ENCODE data around the gene IL2RA. TPM values are rescaled to one million over a fixed set of nuclear protein-coding genes. Genes with fewer than 3 reads are reported as not detected.

IL2RA gene
- total and polyA plus RNA-seq, 2 donors (not counting 3 experiments of a cell fraction or from before 2014, with no cell fraction given), result not detected

DNA sequence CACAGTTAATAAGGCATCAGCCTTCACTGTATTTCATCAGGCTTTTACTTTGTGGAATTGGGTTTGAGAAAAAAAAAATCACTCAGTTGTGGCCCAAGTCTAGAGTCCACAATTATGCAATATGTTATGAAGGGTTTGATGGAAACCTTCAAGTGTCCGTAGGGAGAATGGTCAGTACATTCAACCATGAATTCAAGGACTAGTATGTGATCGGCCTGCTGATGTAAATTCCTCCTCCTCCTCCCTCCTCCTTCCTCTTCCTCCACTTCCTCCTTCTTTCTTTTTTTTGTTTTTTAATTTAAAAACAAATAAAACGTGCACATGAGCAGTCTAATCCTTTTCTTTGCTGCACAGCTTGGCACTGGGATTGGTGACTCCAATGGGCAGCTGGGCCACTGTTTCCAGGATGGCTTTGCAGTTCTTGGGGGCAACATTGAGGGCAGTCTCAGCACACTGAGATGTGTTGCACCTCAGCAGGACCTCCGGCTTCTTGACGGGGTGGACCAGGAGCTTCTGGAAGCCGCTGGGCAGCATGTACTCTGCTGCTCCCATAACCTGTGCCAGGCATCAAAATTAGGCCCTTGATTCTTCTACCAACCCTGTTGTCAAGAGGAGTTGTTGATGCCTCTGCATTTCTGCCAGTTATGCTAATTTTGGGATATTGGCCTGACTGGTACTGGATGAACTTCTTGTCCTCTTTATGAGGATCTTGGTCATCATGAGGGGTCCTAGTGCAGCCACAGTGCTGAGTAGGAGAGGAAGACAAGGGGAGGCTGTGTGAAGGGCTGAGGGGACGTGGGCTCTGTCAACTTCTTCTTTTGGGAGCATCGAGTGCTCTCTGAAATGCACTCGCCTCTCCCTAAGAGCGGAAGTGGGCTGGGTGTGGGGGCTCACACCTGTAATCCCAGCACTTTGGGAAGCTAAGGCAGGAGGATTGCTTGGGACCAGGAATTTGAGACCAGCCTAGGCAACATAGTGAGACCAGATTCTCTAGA lies 9.3 kb upstream of the IL2RA start:
- DNase-seq (ENCODE audit: low read depth, low spot score), result no peak
- Histone ChIP-seq H2AFZ (ENCODE audit: low read depth, low read length) (no peak overlapping the region), H4K20me1 (replicated peaks; ENCODE audit: control insufficient read depth, extremely low read depth, insufficient read depth, low read length) (no peaks in the 10 kb centered on the region), H3K9me3 (replicated peaks; ENCODE audit: control insufficient read depth, insufficient read depth, low read length) (no peaks in the 10 kb centered on the region), H3K36me3 (ENCODE audit: control insufficient read depth in 2 of 2, extremely low read depth in 1 of 2, insufficient read depth in 2 of 2, low read length in 2 of 2) (no peaks in the 10 kb centered on the region), H3K4me3 (replicated peaks in 1 of 3; ENCODE audit: insufficient read depth in 1 of 3, low read depth in 1 of 3, low read length in 3 of 3) (no peak overlapping the region), H3K9ac (replicated peaks; ENCODE audit: extremely low read depth, insufficient read depth, low read length) (no peak overlapping the region), H3K79me2 (ENCODE audit: control insufficient read depth, insufficient read depth, low read length) (no peaks in the 10 kb centered on the region), H3K4me1 (ENCODE audit: control insufficient read depth, extremely low read depth, insufficient read depth, low read length) (no peaks in the 10 kb centered on the region), H3K9me1 (replicated peaks; ENCODE audit: control insufficient read depth, extremely low read depth, insufficient read depth, low read length) (no peaks in the 10 kb centered on the region), H3K4me2 (ENCODE audit: insufficient read depth, low read length) (no peak overlapping the region), H3K27ac (ENCODE audit: insufficient read depth, low read depth, low read length) (no peak overlapping the region), H3K27me3 (ENCODE audit: control insufficient read depth in 2 of 2, insufficient read depth in 2 of 2, low read length in 2 of 2) (peaks cover 6% of the 10 kb centered on the region in 2 experiments)
- dilution Hi-C loops (cut with MboI; ENCODE audit: extremely low pct_ligation_motif_present, low sequenced_read_pairs), result no loop called here
- intact Hi-C loops (cut with micrococcal nuclease), result no loop called here
- BruUV-seq (replicated peaks), result no TSS peak
- no peak for FAIRE-seq
- POLR2A ChIA-PET, result no interaction called here
- TF ChIP-seq, protein P1, sequence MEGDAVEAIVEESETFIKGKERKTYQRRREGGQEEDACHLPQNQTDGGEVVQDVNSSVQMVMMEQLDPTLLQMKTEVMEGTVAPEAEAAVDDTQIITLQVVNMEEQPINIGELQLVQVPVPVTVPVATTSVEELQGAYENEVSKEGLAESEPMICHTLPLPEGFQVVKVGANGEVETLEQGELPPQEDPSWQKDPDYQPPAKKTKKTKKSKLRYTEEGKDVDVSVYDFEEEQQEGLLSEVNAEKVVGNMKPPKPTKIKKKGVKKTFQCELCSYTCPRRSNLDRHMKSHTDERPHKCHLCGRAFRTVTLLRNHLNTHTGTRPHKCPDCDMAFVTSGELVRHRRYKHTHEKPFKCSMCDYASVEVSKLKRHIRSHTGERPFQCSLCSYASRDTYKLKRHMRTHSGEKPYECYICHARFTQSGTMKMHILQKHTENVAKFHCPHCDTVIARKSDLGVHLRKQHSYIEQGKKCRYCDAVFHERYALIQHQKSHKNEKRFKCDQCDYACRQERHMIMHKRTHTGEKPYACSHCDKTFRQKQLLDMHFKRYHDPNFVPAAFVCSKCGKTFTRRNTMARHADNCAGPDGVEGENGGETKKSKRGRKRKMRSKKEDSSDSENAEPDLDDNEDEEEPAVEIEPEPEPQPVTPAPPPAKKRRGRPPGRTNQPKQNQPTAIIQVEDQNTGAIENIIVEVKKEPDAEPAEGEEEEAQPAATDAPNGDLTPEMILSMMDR (IDR thresholded peaks at IDR 0.05; ENCODE audit: extremely low read depth in 1 of 2, insufficient read depth in 1 of 2, low read depth in 1 of 2, low read length in 2 of 2), result no peak
- TF ChIP-seq MYC (IDR thresholded peaks at IDR 0.05; ENCODE audit: low read depth, low read length) (no peak), POLR2AphosphoS5 (IDR thresholded peaks at IDR 0.05; ENCODE audit: insufficient read depth, low read depth, low read length) (no peak), EZH2 (IDR thresholded peaks at IDR 0.05; ENCODE audit: borderline replicate concordance, low read depth, low read length, severe bottlenecking) (no peak), GATA2 (IDR thresholded peaks at IDR 0.05; ENCODE audit: insufficient read depth, insufficient read length, low read depth, low read length) (no peak), JUN (IDR thresholded peaks at IDR 0.05; ENCODE audit: borderline replicate concordance, insufficient read depth, insufficient read length, low read depth) (no peak), FOS (IDR thresholded peaks at IDR 0.05; ENCODE audit: borderline replicate concordance, insufficient read depth, low read length) (no peak), POLR2A (IDR thresholded peaks at IDR 0.05; ENCODE audit: low read depth, low read length) (no peak)
- TF ChIP-seq, protein P2, sequence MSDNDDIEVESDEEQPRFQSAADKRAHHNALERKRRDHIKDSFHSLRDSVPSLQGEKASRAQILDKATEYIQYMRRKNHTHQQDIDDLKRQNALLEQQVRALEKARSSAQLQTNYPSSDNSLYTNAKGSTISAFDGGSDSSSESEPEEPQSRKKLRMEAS (IDR thresholded peaks at IDR 0.05; ENCODE audit: insufficient read depth, insufficient read length), result no peak
- CTCF ChIA-PET, result no interaction called here

Data from endothelial cell of umbilical vein (primary cell).